ENCODE measurements around the gene SORBS2.

DNA sequence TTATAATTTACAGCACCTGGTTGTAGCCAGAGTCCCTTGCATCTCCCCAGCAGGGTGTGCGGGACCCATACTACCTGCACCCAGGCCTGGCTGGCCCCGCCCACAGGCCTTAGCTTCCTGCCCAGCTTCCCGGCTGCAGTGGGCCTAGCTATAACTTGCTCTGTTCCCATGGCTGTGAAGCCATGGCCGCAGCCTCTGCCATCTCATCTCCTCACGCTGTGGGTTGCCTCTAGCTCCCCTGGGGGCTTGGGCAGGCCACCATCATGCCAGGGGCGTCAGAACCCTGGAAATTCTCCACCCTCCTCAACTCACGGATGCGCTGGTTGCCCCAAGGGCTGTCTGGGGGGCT is 26.1 kb upstream of the SORBS2 start:
- no peak for TF ChIP-seq POLR2AphosphoS5 (IDR thresholded peaks at IDR 0.05; ENCODE audit: insufficient read depth, low read depth, low read length)
- TF ChIP-seq, protein P1, sequence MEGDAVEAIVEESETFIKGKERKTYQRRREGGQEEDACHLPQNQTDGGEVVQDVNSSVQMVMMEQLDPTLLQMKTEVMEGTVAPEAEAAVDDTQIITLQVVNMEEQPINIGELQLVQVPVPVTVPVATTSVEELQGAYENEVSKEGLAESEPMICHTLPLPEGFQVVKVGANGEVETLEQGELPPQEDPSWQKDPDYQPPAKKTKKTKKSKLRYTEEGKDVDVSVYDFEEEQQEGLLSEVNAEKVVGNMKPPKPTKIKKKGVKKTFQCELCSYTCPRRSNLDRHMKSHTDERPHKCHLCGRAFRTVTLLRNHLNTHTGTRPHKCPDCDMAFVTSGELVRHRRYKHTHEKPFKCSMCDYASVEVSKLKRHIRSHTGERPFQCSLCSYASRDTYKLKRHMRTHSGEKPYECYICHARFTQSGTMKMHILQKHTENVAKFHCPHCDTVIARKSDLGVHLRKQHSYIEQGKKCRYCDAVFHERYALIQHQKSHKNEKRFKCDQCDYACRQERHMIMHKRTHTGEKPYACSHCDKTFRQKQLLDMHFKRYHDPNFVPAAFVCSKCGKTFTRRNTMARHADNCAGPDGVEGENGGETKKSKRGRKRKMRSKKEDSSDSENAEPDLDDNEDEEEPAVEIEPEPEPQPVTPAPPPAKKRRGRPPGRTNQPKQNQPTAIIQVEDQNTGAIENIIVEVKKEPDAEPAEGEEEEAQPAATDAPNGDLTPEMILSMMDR (IDR thresholded peaks at IDR 0.05; ENCODE audit: extremely low read depth in 1 of 2, insufficient read depth in 1 of 2, low read depth in 1 of 2, low read length in 2 of 2), result no peak
- TF ChIP-seq, protein P2, sequence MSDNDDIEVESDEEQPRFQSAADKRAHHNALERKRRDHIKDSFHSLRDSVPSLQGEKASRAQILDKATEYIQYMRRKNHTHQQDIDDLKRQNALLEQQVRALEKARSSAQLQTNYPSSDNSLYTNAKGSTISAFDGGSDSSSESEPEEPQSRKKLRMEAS (IDR thresholded peaks at IDR 0.05; ENCODE audit: insufficient read depth, insufficient read length), result no peak
- TF ChIP-seq MYC (IDR thresholded peaks at IDR 0.05; ENCODE audit: low read depth, low read length), result no peak
- no peak for TF ChIP-seq POLR2A (IDR thresholded peaks at IDR 0.05; ENCODE audit: low read depth, low read length)
- TF ChIP-seq EZH2 (IDR thresholded peaks at IDR 0.05; ENCODE audit: borderline replicate concordance, low read depth, low read length, severe bottlenecking), result no peak
- no peak for TF ChIP-seq JUN (IDR thresholded peaks at IDR 0.05; ENCODE audit: borderline replicate concordance, insufficient read depth, insufficient read length, low read depth)
- no peak for TF ChIP-seq GATA2 (IDR thresholded peaks at IDR 0.05; ENCODE audit: insufficient read depth, insufficient read length, low read depth, low read length)

Measured in endothelial cell of umbilical vein (primary cell).